SK-N-SH treated with all-trans-retinoic acid at 6 μM for 48 hours (cell line): Measurements from ENCODE around the gene WDR17.

Source experiments
- ATAC-seq: fragments of 200-7000 bp; cut with Tn5 transposase; 3 replicates; pipeline ENCODE4 v1.9.1; 2020; ENCODE audit warnings: mild to moderate bottlenecking, moderate library complexity
- ARNTL ChIP-seq: fragments of 450-650 bp; formaldehyde crosslinking; IDR thresholded peaks from 2 replicates; pipeline ENCODE4 v1.5.0; 2020; ENCODE audit warnings: low read depth, mild to moderate bottlenecking, moderate library complexity, borderline replicate concordance
- BACH2 ChIP-seq: fragments of 250-450 bp; sonication (Bioruptor Pico); IDR thresholded peaks from 2 replicates; pipeline ENCODE4 v1.9.0; 2021; ENCODE audit warnings: mild to moderate bottlenecking, borderline replicate concordance
- CSDC2 ChIP-seq: fragments of 250-450 bp; sonication (Bioruptor Pico); IDR thresholded peaks from 2 replicates; pipeline ENCODE4 v1.5.0; 2020; ENCODE audit warnings: mild to moderate bottlenecking, moderate library complexity
- ESRRG ChIP-seq: fragments of 250-450 bp; sonication (Bioruptor Pico); IDR thresholded peaks from 2 replicates; pipeline ENCODE4 v1.6.1; 2021; ENCODE audit warnings: mild to moderate bottlenecking
- GLIS3 ChIP-seq: fragments of 250-450 bp; sonication (Bioruptor Pico); IDR thresholded peaks from 2 replicates; pipeline ENCODE4 v1.5.0; 2020; ENCODE audit warnings: mild to moderate bottlenecking, moderate library complexity
- ISL1 ChIP-seq: fragments of 250-450 bp; sonication (Bioruptor Pico); IDR thresholded peaks from 2 replicates; pipeline ENCODE4 v2.1.2; 2022; ENCODE audit warnings: mild to moderate bottlenecking, moderate library complexity
- OSR1 ChIP-seq: fragments of 250-450 bp; sonication (Bioruptor Pico); IDR thresholded peaks from 2 replicates; pipeline ENCODE4 v1.8.0; 2022; ENCODE audit warnings: moderate library complexity, mild to moderate bottlenecking, inconsistent platforms
- PPARA ChIP-seq: fragments of 250-450 bp; sonication (Bioruptor Pico); IDR thresholded peaks from 2 replicates; pipeline ENCODE4 v1.5.0; 2020; ENCODE audit warnings: mild to moderate bottlenecking, borderline replicate concordance
- RARB ChIP-seq: fragments of 250-450 bp; sonication (Bioruptor Pico); IDR thresholded peaks from 2 replicates; pipeline ENCODE4 v1.8.0; 2021; ENCODE audit warnings: mild to moderate bottlenecking, moderate library complexity
- SNAI2 ChIP-seq: fragments of 250-450 bp; sonication (Bioruptor Pico); IDR thresholded peaks from 2 replicates; pipeline ENCODE4 v1.5.0; 2020; ENCODE audit warnings: mild to moderate bottlenecking, moderate library complexity
- TCF4 ChIP-seq: fragments of 250-450 bp; sonication (Bioruptor Pico); IDR thresholded peaks from 2 replicates; pipeline ENCODE4 v1.8.0; 2021; ENCODE audit warnings: mild to moderate bottlenecking, moderate library complexity, borderline replicate concordance
- TOX ChIP-seq: fragments of 250-450 bp; sonication (Bioruptor Pico); IDR thresholded peaks from 2 replicates; pipeline ENCODE4 v1.8.0; 2021; ENCODE audit warnings: mild to moderate bottlenecking, moderate library complexity, borderline replicate concordance
- ZC3H10 ChIP-seq: fragments of 250-450 bp; sonication (Bioruptor Pico); IDR thresholded peaks from 2 replicates; pipeline ENCODE4 v1.5.1; 2021; ENCODE audit warnings: mild to moderate bottlenecking, moderate library complexity
- ZFP3 ChIP-seq: fragments of 250-450 bp; sonication (Bioruptor Pico); IDR thresholded peaks from 2 replicates; pipeline ENCODE4 v1.5.0; 2020; ENCODE audit warnings: mild to moderate bottlenecking, moderate library complexity
- ZFP30 ChIP-seq: fragments of 450-650 bp; formaldehyde crosslinking; IDR thresholded peaks from 2 replicates; pipeline ENCODE4 v1.5.0; 2022; ENCODE audit warnings: mild to moderate bottlenecking, moderate library complexity
- ZNF565 ChIP-seq: fragments of 450-650 bp; formaldehyde crosslinking; conservative IDR thresholded peaks from 2 replicates; pipeline ENCODE4 v1.5.0; 2020; ENCODE audit warnings: low read depth, mild to moderate bottlenecking, moderate library complexity
- ZNF70 ChIP-seq: fragments of 450-650 bp; formaldehyde crosslinking; IDR thresholded peaks from 2 replicates; pipeline ENCODE4 v1.5.0; 2020; ENCODE audit warnings: mild to moderate bottlenecking, moderate library complexity
- ZNF8 ChIP-seq: fragments of 450-650 bp; formaldehyde crosslinking; IDR thresholded peaks from 2 replicates; pipeline ENCODE4 v1.5.0; 2020; ENCODE audit warnings: mild to moderate bottlenecking, moderate library complexity
- TF ChIP-seq, protein P1 (sequence below): fragments of 250-450 bp; sonication (Bioruptor Pico); IDR thresholded peaks from 2 replicates; pipeline ENCODE4 v1.8.0; 2021; ENCODE audit warnings: low read depth, mild to moderate bottlenecking, moderate library complexity, borderline replicate concordance
- TF ChIP-seq, protein P2 (sequence below): fragments of 250-450 bp; sonication (Bioruptor Pico); IDR thresholded peaks from 2 replicates; pipeline ENCODE4 v1.5.1; 2020; ENCODE audit warnings: low read depth, mild to moderate bottlenecking, moderate library complexity
- TF ChIP-seq, protein P3 (sequence below): fragments of 250-450 bp; sonication (Bioruptor Pico); IDR thresholded peaks from 2 replicates; pipeline ENCODE4 v1.5.1; 2021; ENCODE audit warnings: mild to moderate bottlenecking, moderate library complexity
- TF ChIP-seq, protein P4 (sequence below): fragments of 250-450 bp; sonication (Bioruptor Pico); IDR thresholded peaks from 2 replicates; pipeline ENCODE4 v1.8.0; 2020; ENCODE audit warnings: mild to moderate bottlenecking, moderate library complexity, borderline replicate concordance

Gene WDR17

DNA sequence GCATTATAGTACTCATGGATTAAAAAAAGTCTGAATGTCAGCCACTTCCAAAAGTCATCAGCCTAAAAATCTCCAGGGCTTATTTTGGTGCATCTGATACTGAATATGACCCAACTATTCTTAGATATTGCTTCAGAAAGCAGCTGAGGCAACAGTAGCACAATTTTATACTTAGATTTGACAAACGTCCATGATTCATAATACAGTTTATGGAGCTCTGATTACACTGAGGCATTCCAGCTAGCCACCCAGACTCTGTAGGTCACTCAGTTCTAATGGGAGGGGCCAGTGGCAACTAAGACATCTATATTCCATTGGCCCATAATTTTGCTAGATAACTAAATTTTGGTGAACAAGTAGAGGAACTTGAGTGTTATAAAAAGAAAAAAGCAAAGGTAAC is 119.4 kb downstream of the WDR17 start:
- peak; percentile 73 for ATAC-seq
- no peak for TF ChIP-seq ZC3H10 (CRISPR knock-in tag)
- no peak for TF ChIP-seq TOX (CRISPR knock-in tag)

DNA sequence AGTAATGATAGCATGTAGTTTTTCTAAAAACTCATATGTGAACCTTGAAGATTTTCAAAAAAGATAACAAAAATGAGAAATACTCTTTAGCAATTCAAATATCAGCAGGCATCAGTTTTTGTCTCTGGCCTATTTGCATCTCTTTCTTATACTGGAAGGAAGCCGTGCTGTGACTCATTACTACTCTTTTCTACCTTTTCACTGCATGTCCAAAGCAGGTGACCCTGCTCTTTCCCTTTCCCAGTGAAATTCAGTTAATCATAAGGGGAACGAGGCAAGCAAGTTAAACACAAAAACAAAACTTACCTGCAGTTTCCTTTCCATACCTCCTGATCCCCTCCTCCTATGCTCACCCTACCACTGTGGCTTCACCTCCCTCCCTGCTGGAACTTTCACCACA is 120.4 kb downstream of the WDR17 start:
- TF ChIP-seq, protein P1, sequence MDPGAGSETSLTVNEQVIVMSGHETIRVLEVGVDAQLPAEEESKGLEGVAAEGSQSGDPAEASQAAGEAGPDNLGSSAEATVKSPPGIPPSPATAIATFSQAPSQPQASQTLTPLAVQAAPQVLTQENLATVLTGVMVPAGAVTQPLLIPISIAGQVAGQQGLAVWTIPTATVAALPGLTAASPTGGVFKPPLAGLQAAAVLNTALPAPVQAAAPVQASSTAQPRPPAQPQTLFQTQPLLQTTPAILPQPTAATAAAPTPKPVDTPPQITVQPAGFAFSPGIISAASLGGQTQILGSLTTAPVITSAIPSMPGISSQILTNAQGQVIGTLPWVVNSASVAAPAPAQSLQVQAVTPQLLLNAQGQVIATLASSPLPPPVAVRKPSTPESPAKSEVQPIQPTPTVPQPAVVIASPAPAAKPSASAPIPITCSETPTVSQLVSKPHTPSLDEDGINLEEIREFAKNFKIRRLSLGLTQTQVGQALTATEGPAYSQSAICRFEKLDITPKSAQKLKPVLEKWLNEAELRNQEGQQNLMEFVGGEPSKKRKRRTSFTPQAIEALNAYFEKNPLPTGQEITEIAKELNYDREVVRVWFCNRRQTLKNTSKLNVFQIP (CRISPR knock-in tag): no peak
- TF ChIP-seq ZNF70 (CRISPR knock-in tag): no peak
- no peak for TF ChIP-seq RARB (CRISPR knock-in tag)
- TF ChIP-seq ISL1 (CRISPR knock-in tag): no peak
- no peak for TF ChIP-seq CSDC2
- TF ChIP-seq, protein P2, sequence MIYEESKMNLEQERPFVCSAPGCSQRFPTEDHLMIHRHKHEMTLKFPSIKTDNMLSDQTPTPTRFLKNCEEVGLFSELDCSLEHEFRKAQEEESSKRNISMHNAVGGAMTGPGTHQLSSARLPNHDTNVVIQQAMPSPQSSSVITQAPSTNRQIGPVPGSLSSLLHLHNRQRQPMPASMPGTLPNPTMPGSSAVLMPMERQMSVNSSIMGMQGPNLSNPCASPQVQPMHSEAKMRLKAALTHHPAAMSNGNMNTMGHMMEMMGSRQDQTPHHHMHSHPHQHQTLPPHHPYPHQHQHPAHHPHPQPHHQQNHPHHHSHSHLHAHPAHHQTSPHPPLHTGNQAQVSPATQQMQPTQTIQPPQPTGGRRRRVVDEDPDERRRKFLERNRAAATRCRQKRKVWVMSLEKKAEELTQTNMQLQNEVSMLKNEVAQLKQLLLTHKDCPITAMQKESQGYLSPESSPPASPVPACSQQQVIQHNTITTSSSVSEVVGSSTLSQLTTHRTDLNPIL: no peak
- no peak for TF ChIP-seq ZNF8 (CRISPR knock-in tag)
- no peak for TF ChIP-seq BACH2 (CRISPR knock-in tag)
- TF ChIP-seq ZFP3 (CRISPR knock-in tag): no peak
- TF ChIP-seq GLIS3 (CRISPR knock-in tag): no peak
- no peak for TF ChIP-seq ZFP30
- no peak for TF ChIP-seq ZC3H10 (CRISPR knock-in tag)
- no peak for TF ChIP-seq ARNTL
- no peak for TF ChIP-seq PPARA (CRISPR knock-in tag)
- TF ChIP-seq SNAI2 (CRISPR knock-in tag): no peak
- TF ChIP-seq OSR1 (CRISPR knock-in tag): no peak
- no peak for ATAC-seq

DNA sequence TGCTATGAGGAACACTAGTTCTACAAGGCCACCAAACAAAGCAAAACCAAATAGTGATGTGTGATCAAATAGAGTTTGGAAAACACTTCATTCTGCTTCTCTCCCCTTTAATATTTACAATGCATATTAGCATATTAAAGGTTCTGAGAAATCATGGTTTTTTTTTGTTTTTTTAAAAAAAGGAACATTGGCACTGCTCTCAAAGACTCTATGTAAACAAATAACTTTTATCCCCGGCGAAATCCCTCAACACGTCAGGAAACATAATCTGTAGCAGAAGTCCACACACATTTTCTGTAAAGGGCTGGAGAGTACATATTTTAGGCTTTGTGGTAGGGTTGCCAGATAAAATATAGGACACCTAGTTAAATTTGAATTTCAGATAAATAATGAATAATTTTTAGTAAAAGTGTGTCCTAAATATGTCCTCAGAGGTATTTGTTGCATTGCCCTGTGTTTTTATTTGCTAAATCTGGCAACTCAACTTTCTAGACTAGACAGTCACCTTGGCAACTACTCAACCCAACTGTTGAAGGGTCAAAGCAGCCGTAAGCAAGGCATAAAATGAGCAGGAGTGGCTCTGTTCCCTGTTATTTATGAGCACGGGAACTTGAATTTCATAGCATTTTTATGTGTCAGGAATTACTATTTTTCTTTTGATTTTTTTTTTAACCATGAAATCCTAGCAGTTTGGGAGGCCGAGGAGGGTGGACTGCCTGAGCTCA is 121.2 kb downstream of the WDR17 start:
- ATAC-seq: no peak
- TF ChIP-seq ZNF8 (CRISPR knock-in tag) (no peak), ARNTL (no peak), BACH2 (CRISPR knock-in tag) (no peak), GLIS3 (CRISPR knock-in tag) (no peak), TCF4 (no peak), ESRRG (CRISPR knock-in tag) (no peak), ZNF565 (no peak), ZC3H10 (CRISPR knock-in tag) (no peak), ZFP3 (CRISPR knock-in tag) (no peak)
- TF ChIP-seq, protein P1 (CRISPR knock-in tag): no peak

DNA sequence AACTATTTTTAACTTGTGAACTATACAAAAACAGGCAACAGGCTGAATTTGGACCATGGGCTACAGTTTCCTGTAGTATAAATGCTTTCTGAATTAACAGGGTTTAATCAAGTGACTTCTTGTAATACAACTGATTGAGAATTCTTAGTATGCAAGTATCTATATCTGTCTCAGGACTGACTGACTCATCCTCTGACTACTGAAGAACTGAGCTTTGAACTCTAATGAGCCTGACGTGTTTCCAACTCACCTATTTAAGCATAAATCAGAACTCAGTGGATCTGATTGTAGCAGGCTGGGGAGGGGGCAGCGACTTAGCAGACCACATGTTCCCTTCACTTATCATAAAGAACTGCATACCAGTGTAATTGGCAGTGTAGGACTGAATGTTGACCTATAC is 122.0 kb downstream of the WDR17 start:
- no peak for TF ChIP-seq ESRRG (CRISPR knock-in tag)
- 0 out of 2 replicates have a peak, but pooled peaks have one; percentile 10 for TF ChIP-seq ZC3H10 (CRISPR knock-in tag)
- TF ChIP-seq ZNF8 (CRISPR knock-in tag): no peak
- TF ChIP-seq CSDC2: no peak
- no peak for TF ChIP-seq BACH2 (CRISPR knock-in tag)
- TF ChIP-seq ZFP3 (CRISPR knock-in tag): no peak
- TF ChIP-seq GLIS3 (CRISPR knock-in tag): no peak
- no peak for TF ChIP-seq TOX (CRISPR knock-in tag)
- peak; percentile 55 for ATAC-seq

DNA sequence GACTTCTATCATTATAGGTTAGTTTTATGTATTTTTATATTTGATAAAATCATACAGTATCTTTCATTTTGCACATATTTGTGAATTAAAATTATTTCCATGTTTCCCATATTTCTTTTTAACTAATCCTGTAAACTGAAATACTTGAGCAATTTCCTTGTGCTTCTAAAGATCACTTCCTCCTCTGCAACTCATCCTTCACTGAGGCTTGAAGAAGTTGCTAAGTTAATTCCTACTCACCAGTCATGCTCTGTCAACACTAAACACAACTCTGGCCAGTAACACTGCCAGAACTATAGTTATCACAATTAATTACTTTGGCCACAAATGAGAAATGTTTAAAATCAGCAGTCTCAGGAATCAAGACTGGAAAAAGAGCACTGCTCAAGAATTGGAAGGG is 123.0 kb downstream of the WDR17 start:
- no peak for ATAC-seq
- TF ChIP-seq, protein P2: no peak
- TF ChIP-seq, protein P3, sequence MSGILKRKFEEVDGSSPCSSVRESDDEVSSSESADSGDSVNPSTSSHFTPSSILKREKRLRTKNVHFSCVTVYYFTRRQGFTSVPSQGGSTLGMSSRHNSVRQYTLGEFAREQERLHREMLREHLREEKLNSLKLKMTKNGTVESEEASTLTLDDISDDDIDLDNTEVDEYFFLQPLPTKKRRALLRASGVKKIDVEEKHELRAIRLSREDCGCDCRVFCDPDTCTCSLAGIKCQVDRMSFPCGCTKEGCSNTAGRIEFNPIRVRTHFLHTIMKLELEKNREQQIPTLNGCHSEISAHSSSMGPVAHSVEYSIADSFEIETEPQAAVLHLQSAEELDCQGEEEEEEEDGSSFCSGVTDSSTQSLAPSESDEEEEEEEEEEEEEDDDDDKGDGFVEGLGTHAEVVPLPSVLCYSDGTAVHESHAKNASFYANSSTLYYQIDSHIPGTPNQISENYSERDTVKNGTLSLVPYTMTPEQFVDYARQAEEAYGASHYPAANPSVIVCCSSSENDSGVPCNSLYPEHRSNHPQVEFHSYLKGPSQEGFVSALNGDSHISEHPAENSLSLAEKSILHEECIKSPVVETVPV (CRISPR knock-in tag): no peak
- TF ChIP-seq ISL1 (CRISPR knock-in tag) (no peak), GLIS3 (CRISPR knock-in tag) (no peak), ZC3H10 (CRISPR knock-in tag) (no peak), ARNTL (no peak), RARB (CRISPR knock-in tag) (no peak), ZFP30 (no peak)
- TF ChIP-seq, protein P4, sequence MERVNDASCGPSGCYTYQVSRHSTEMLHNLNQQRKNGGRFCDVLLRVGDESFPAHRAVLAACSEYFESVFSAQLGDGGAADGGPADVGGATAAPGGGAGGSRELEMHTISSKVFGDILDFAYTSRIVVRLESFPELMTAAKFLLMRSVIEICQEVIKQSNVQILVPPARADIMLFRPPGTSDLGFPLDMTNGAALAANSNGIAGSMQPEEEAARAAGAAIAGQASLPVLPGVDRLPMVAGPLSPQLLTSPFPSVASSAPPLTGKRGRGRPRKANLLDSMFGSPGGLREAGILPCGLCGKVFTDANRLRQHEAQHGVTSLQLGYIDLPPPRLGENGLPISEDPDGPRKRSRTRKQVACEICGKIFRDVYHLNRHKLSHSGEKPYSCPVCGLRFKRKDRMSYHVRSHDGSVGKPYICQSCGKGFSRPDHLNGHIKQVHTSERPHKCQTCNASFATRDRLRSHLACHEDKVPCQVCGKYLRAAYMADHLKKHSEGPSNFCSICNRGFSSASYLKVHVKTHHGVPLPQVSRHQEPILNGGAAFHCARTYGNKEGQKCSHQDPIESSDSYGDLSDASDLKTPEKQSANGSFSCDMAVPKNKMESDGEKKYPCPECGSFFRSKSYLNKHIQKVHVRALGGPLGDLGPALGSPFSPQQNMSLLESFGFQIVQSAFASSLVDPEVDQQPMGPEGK (CRISPR knock-in tag): no peak
